GM08714 (cell line): ENCODE measurements around the gene ANAPC2.
A peak's percentile ranks its signal among the peaks of the same experiment; 100 is the strongest.
"Not testable (repeated sequence)": the region's sequence is repeated elsewhere in the genome, so short reads cannot be mapped to it uniquely, and the experiment has no call there.

ENCODE experiments used
- H3K4me3 ChIP-seq: fragments of 200-500 bp; sonication (Bioruptor generic); 2 replicates; pipeline ENCODE4 v1.5.1; 2014; ENCODE audit warnings: mild to moderate bottlenecking, low read length, inconsistent platforms
- ZNF274 ChIP-seq: IDR thresholded peaks from 2 replicates; pipeline ENCODE4 v1.6.1; 2012; ENCODE audit warnings: mild to moderate bottlenecking, low read depth, low read length

Gene ANAPC2

GRCh38 chr9:137141976-137142936 lies 46.1 kb downstream of the ANAPC2 start:
- no peak for TF ChIP-seq ZNF274
- H3K4me3 ChIP-seq: no peak overlapping the region

GRCh38 chr9:137141050-137141810 lies 47.1 kb downstream of the ANAPC2 start:
- no peak for TF ChIP-seq ZNF274
- no peak overlapping the region for H3K4me3 ChIP-seq

GRCh38 chr9:137140151-137141012 lies 48.0 kb downstream of the ANAPC2 start:
- no peak for TF ChIP-seq ZNF274
- no peak overlapping the region for H3K4me3 ChIP-seq

- no peak for TF ChIP-seq ZNF274
- no peak overlapping the region for H3K4me3 ChIP-seq
These were observed 48.8 kb downstream of the ANAPC2 start for GRCh38 chr9:137139468-137140150.

GRCh38 chr9:137138722-137139467 lies 49.5 kb downstream of the ANAPC2 start, which contains the start of gene GRIN1:
TSS of gene GRIN1 (plus strand) at chr9:137139154. CDS start at chr9:137139487, 333 bp downstream.
- H3K4me3 ChIP-seq: no peak within 1 kb of the TSS
- TF ChIP-seq ZNF274: no peak

- no peak overlapping the region for H3K4me3 ChIP-seq
- TF ChIP-seq ZNF274: no peak
These were observed 50.2 kb downstream of the ANAPC2 start for GRCh38 chr9:137138058-137138721.

GRCh38 chr9:137136881-137137607 lies 51.3 kb downstream of the ANAPC2 start:
- no peak for TF ChIP-seq ZNF274
- no peak overlapping the region for H3K4me3 ChIP-seq

- TF ChIP-seq ZNF274: no peak
- no peak overlapping the region for H3K4me3 ChIP-seq
These were observed 52.0 kb downstream of the ANAPC2 start for GRCh38 chr9:137136261-137136880.

GRCh38 chr9:137135154-137135553 lies 53.2 kb downstream of the ANAPC2 start:
- not testable (repeated sequence) for H3K4me3 ChIP-seq

GRCh38 chr9:137134191-137134590 lies 54.2 kb downstream of the ANAPC2 start:
- no peak overlapping the region for H3K4me3 ChIP-seq
- no peak for TF ChIP-seq ZNF274

GRCh38 chr9:137130176-137130755 lies 58.1 kb downstream of the ANAPC2 start:
- TF ChIP-seq ZNF274: no peak
- peak overlapping the region; percentile 64 for H3K4me3 ChIP-seq
